Measurements from ENCODE around the gene LRCH1. TPM values are rescaled to one million over a fixed set of nuclear protein-coding genes. Genes with fewer than 3 reads are reported as not detected.

LRCH1 gene
- polyA plus RNA-seq, 12 donors, result 18.6 to 29.3 (median 22.8) TPM; not detected in 1

DNA sequence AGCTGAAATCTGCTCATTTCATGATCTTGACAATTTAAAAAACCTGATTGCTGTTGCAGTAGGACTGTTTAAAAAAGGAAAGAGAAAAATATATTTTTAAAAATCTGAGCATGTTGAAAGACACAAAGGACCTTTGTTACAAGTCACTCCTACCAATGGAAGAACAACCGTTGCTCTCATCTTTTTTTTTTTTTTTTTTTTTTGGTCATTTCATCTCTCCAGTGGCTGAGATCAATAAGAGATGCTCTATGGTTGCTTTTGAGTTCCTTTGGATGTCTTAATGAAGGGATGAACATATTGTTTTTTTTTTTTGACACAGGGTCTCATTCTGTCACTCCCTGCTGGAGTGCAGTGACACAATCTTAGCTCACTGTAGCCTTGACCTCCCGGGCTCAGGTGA, 29.2 kb downstream of the LRCH1 start:
- no peak for DNase-seq

- DNase-seq, result no peak
Observed at GRCh38 chr13:46586751-46587514, 34.0 kb downstream of the LRCH1 start.

DNA sequence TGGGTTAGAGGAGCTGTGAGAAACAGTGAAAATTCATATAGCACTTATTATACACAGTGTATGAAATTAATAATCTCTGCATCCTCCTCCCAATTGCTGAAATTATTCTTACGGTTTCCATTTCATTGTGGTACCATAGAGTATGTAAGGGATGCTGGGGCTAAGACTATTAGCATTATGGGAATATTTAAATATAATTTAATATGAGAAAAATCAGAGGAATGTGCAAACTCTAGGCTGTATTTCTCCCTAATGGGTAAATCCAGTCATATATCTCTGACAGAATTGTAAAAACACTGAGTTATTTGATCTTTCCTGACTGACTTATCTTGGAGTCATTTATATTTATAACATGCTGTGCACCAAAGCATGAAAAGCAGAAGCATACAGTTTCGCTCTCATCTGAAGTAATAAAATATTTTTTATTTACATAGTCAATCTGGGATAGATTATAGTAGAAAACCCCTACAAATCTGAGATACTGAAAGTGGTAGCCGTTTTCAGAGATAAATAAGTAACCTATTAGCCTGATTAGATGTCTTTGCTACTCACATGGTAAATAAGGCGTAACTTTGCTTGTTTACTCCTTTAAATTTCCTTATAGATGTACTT, 34.9 kb downstream of the LRCH1 start:
- DNase-seq, result no peak

DNA sequence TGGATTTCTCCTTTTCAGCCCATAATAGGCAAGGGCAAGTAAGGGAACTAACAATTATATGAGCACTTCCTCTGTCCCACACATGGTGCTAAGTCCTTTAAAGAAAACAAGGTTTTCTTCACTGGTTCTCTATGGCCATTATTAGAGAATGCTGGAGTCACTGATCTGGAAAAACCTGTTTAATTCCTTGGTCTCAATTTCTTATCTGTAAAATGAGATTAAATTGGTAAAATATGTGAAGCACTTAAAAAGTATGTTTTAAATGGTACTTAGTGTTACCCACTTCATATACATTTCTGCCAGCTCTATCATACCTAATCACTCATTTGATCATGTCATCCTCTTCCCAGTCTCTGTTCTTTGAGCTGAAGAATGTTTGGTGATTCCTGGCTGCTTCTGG, 39.4 kb downstream of the LRCH1 start:
- no peak for DNase-seq

DNA sequence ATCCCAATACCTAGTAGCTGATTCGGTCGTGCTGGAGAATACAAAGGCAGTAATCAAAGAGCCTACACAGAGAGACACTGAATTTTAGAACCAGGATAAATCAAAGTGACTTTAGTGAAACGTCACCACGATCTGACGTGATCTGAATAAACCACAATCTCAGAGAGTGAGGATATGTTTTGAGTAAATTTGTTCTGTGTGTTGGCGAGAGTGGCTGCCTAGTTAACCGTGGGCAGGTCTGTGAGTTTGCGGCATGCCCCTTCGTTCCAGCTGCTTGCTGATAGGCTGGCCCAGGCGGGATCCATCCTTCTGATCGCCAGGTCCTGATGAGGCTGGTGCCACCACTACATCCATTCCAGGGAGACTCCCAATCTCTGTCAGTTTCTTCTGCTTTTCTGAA, 40.4 kb downstream of the LRCH1 start:
- no peak for DNase-seq

GRCh38 chr13:46594374-46595078, 41.6 kb downstream of the LRCH1 start:
- no peak for DNase-seq

GRCh38 chr13:46595136-46595884, 42.3 kb downstream of the LRCH1 start:
- no peak for DNase-seq

GRCh38 chr13:46595885-46596275, 42.9 kb downstream of the LRCH1 start:
- DNase-seq, result no peak

GRCh38 chr13:46596466-46596865, 43.5 kb downstream of the LRCH1 start:
- DNase-seq, result no peak

DNA sequence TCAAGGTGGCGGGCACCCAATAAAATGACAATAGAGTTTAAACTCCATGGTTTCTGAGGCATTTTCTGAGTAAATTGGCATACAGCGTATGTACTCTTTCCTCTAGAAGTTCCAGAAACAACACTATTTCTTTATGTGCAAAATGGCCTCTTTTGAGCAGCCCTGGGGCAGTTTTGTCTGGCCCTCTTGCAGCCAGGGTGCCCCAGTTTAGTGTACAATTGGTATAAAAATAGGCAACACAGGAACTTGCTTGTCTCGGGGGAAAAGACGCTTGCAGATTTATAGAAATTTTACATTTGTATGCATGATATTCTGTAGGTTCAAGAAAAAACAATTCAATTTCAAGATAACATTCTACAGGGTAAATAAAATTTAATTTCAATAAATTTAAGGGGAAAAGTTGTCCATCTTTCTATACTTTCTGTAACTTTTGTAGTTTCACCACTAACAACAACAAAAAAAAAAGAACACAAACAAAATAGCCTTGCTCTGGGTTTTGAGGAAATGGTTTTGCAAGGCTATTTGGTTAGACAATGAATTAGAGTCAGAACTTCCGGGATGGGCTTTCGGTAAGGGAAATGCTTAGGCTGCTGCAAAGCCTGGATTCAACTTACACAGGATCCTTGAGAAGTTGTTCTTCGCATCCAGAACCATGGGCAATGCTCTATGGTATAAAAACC, 45.3 kb downstream of the LRCH1 start:
- no peak for DNase-seq

GRCh38 chr13:46598820-46599180, 45.8 kb downstream of the LRCH1 start:
- DNase-seq, result no peak

DNA sequence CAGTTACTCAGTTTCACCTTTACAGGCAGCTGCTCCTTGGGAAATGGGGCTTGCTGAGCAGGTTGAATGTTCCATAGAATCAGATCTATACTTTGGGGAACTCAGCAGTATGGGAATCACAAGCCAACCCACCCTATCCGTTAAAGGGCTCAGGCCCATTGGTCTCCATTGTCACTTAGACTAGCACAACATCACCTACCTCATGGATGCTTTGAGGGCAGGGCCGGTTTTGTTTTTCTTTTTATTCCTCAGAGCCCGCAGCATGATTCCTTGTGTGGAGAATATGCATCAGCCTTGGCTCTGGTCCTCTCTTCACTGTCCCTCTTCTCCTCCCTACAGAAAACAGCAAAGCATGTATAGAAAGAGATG, 48.0 kb downstream of the LRCH1 start:
- no peak for DNase-seq

- no peak for DNase-seq
Observed at GRCh38 chr13:46602531-46602930, 49.6 kb downstream of the LRCH1 start.

DNA sequence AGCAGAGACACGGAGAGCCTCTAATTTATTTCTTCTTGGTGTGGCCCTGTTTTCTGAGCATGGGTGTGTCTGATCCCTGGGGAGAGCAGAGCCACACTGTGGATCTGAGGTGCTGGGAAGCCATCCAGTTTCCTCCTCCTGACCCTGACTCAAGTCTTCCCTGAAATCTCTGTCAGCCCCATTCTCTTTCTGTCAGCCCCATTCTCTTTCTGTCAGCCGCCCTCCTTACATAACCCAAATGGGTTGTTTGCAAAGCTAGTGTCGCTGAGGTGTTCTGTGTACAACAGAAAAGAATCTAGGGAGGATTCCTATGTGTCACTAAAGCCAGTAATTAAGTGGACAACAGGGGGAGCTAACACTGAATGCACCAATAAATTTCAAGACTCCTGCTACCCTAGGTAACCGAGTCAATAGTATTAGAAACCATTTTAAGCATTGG, 50.2 kb downstream of the LRCH1 start:
- no peak for DNase-seq

- no peak for DNase-seq
Observed at GRCh38 chr13:46604226-46604990, 51.4 kb downstream of the LRCH1 start.

- DNase-seq, result no peak
Observed at GRCh38 chr13:46605076-46605824, 52.3 kb downstream of the LRCH1 start.

DNA sequence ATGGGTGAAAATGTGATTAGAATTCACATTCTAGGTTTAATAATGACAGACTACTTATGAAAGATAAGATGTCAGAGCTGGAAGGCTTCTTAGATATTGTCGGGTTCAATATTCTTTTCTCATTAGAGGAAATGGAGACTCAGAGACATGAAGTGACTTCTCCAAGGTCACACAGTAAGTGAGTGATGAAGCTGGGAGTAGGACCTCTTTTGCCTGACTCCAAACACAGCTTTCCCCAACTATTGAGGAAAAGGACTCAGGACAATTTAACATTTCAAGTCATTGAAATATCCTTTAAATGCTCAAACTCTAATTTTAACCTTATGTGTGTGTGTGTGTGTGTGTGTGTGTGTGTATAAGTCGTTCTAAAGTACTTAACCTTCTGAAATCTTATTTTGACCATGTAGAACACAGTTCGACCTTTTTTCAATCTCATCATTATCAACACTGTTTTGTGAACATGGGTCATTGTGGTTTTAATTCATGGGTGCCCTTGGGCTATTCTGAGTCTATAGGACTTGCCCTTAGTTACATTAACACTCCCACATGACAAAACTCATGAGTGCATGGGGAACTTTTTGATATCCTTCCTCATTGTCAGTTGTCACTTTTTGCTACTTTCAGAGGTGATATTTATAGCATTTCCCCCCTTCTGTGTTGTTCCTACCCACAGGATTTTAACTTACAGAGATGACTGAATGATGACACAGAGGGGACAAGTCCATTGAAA, 53.0 kb downstream of the LRCH1 start:
- DNase-seq, result no peak

DNA sequence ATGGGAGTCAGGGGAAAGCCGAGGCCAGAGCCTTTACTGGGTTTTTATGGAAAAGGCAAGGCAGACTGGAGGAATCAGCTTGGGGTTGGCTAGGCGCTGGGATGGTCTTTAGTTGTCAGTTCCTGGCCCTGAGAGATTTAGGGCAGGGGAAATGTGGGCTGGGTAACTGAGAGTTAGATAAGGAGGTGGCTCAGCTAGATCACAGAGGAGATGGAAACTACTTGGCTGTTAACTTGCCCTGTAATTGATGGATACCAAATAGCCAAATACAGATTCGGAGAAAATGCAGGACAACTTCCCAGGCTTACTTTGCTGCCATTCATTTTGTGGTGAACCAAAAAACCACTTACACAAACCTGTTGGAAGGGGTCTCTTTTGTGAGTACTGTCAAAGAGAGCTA, 54.0 kb downstream of the LRCH1 start:
- no peak for DNase-seq

DNA sequence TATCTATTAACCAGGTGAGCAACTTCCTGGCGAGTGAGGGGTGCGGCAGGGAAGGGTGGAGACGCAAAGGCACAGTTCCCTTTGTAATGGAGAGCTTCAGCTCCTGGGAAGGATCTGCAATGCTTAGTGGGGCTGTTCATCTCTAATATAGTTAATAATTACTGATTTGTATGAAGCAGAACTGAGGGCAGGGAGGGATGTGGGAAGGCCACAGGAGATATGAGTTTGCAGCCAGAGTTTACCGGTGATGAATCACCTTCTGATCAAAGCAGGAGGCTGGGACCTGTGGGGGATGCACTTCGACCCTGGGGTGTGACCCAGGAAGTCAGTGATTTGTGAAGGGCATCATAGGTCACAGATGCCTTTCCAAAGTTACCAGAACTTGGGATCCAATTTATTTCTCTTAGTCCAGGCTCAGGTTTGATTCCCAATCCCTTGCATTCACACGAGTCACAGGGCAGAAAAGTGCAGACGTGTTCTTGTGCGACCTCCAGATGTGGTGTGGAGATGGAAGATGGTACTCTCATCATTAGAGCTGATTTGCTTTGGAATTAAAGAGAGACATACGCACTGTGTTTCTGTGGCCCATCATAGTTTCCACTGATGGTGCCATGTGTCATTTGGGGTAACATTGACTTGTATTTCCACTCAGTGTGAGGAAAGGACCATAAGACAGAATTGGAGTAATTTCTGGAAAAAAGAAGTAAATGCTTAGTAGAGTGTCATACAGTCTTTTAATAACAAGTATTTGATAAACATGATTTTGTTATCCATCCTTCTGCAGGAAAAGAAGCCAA, 55.0 kb downstream of the LRCH1 start:
- DNase-seq, result no peak

Data from muscle of arm (tissue), 12 donors.